Kidney epithelial cell (primary cell): ENCODE results near the gene ICAM2. TPM values are rescaled to one million over a fixed set of nuclear protein-coding genes. Genes with fewer than 3 reads are reported as not detected.

Experiments
- DNase-seq: peaks from one replicate; pipeline ENCODE4 v3.0.0-alpha.2; 2010; ENCODE audit warnings: low read depth
- H3K27me3 ChIP-seq: 2 replicates; pipeline ENCODE4 v1.6.0; 2011; ENCODE audit warnings: low read length; ENCODE audit not compliant: control insufficient read depth, insufficient read depth
- H3K36me3 ChIP-seq: 2 replicates; pipeline ENCODE4 v1.5.1; 2011; ENCODE audit warnings: low read length; ENCODE audit not compliant: control insufficient read depth, insufficient read depth
- H3K4me3 ChIP-seq: 2 replicates; pipeline ENCODE4 v1.5.1; 2011; ENCODE audit warnings: low read depth, mild to moderate bottlenecking, control low read depth, low read length
- total RNA-seq: library from RNA; depleted of rRNA; stranded (reverse); fragments of >200 nt; gene quantifications from 2 replicates; pipeline ENCODE4 v1.2.3, GENCODE V29; 2015
- TF ChIP-seq, protein P1 (sequence below): IDR thresholded peaks from 2 replicates; pipeline ENCODE4 v1.5.1; 2011; ENCODE audit warnings: mild to moderate bottlenecking, moderate library complexity, low read length, control low read depth, inconsistent platforms; ENCODE audit not compliant: insufficient read depth, poor library complexity, severe bottlenecking

ICAM2 gene
- total RNA-seq, 1 donor from 2014 or later, result 11.5 TPM

DNA sequence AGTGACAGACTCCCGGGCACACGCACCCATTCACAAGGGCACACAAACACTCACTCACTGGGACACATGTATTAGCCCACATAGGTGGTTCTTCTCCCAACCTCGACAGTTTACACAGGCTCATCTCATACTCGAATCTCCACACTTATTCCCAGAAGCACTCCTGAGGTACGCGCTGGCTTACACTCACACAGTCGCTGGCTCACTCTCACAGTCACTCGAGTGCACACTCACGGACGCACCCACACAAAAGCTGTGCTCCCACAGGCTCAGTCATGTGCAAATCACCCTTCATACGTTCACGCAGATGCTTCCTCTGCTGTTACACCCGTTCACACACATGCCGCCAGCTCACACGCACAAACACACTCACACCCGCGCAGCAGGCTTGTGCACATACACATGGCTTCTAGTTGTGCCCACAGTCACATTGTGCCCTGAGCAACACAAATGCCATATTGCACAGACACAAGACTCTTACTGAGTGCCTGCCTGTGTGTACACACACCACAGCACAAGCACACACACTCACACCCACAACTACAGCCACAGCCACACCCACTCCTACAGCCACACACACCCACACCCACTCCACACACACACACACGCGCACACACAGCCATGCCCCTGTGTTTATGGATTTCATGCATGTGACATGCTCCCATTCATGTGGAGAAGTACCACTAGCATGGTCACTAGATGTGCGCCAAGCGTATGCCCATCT lies 30.6 kb downstream of the ICAM2 start:
- DNase-seq, result no peak
- TF ChIP-seq, protein P1, sequence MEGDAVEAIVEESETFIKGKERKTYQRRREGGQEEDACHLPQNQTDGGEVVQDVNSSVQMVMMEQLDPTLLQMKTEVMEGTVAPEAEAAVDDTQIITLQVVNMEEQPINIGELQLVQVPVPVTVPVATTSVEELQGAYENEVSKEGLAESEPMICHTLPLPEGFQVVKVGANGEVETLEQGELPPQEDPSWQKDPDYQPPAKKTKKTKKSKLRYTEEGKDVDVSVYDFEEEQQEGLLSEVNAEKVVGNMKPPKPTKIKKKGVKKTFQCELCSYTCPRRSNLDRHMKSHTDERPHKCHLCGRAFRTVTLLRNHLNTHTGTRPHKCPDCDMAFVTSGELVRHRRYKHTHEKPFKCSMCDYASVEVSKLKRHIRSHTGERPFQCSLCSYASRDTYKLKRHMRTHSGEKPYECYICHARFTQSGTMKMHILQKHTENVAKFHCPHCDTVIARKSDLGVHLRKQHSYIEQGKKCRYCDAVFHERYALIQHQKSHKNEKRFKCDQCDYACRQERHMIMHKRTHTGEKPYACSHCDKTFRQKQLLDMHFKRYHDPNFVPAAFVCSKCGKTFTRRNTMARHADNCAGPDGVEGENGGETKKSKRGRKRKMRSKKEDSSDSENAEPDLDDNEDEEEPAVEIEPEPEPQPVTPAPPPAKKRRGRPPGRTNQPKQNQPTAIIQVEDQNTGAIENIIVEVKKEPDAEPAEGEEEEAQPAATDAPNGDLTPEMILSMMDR, result no peak
- Histone ChIP-seq H3K36me3 (no peaks in the 10 kb centered on the region), H3K27me3 (peaks cover 44% of the 10 kb centered on the region), H3K4me3 (no peak overlapping the region)

- H3K36me3 ChIP-seq, result no peaks in the 10 kb centered on the region
- H3K4me3 ChIP-seq, result no peak overlapping the region
- TF ChIP-seq, protein P1, result no peak
- no peak for DNase-seq
- peaks cover 44% of the 10 kb centered on the region for H3K27me3 ChIP-seq
Observed at GRCh38 chr17:63988741-63989621, 31.5 kb downstream of the ICAM2 start.

GRCh38 chr17:63988127-63988478 lies 32.3 kb downstream of the ICAM2 start:
- no peaks in the 10 kb centered on the region for H3K36me3 ChIP-seq
- DNase-seq, result no peak
- TF ChIP-seq, protein P1, result no peak
- no peak overlapping the region for H3K4me3 ChIP-seq
- peaks cover 37% of the 10 kb centered on the region for H3K27me3 ChIP-seq

- no peak overlapping the region for H3K4me3 ChIP-seq
- no peak for DNase-seq
Observed at GRCh38 chr17:63987221-63988126, 33.0 kb downstream of the ICAM2 start.

GRCh38 chr17:63986821-63987220 lies 33.6 kb downstream of the ICAM2 start:
- no peaks in the 10 kb centered on the region for H3K36me3 ChIP-seq
- DNase-seq, result no peak
- no peak overlapping the region for H3K4me3 ChIP-seq
- peaks cover 27% of the 10 kb centered on the region for H3K27me3 ChIP-seq
- TF ChIP-seq, protein P1, result no peak

More at GRCh38 chr17:63987221-63988126, 33.0 kb downstream of the ICAM2 start:
- no peaks in the 10 kb centered on the region for H3K36me3 ChIP-seq
- peaks cover 33% of the 10 kb centered on the region for H3K27me3 ChIP-seq
- TF ChIP-seq, protein P1, result no peak
